GM12864 (cell line): Measurements from ENCODE around the gene METRN.
"Not testable (repeated sequence)": the region's sequence is repeated elsewhere in the genome, so short reads cannot be mapped to it uniquely, and the experiment has no call there.

Experiments used
- DNase-seq: peaks from one replicate; pipeline ENCODE4 v3.0.0-alpha.2; 2011; ENCODE audit warnings: low read depth
- H3K4me3 ChIP-seq: 2 replicates; pipeline ENCODE4 v1.5.1; 2011; ENCODE audit warnings: mild to moderate bottlenecking, low read depth, low read length, control low read depth
- CTCF ChIP-seq: IDR thresholded peaks from 2 replicates; pipeline ENCODE4 v1.5.1; 2011; ENCODE audit warnings: low read depth, mild to moderate bottlenecking, moderate library complexity, low read length, control low read depth, inconsistent platforms; ENCODE audit errors: missing control alignments

Gene METRN

GRCh38 chr16:712740-713250, 2.1 kb upstream of the METRN start:
- not testable (repeated sequence) for DNase-seq, H3K4me3 ChIP-seq
- TF ChIP-seq CTCF = peak; percentile 44

- no peak for TF ChIP-seq CTCF
- no peak overlapping the region for H3K4me3 ChIP-seq
- DNase-seq = no peak
Observed at GRCh38 chr16:714079-714478, 839 bp upstream of the METRN start.

GRCh38 chr16:715477-716199, 720 bp downstream of the METRN start:
- TF ChIP-seq CTCF = no peak
- peak overlapping the region; percentile 56 for H3K4me3 ChIP-seq
- DNase-seq = no peak

- DNase-seq = no peak
- no peak overlapping the region for H3K4me3 ChIP-seq
- no peak for TF ChIP-seq CTCF
Observed at GRCh38 chr16:716200-716568, 1.3 kb downstream of the METRN start.

- TF ChIP-seq CTCF = no peak
- no peak overlapping the region for H3K4me3 ChIP-seq
- no peak for DNase-seq
Observed at GRCh38 chr16:716768-717325, 1.9 kb downstream of the METRN start.

GRCh38 chr16:717450-718245, 2.7 kb downstream of the METRN start:
- DNase-seq = no peak
- no peak for TF ChIP-seq CTCF
- no peak overlapping the region for H3K4me3 ChIP-seq
